ENCODE measurements around the gene ADAMTS2.

GRCh38 chr5:179151286-179152118 lies 193.8 kb downstream of the ADAMTS2 start:
- TF ChIP-seq CTCF (IDR thresholded peaks at IDR 0.05) (no peak), POLR2A (IDR thresholded peaks at IDR 0.05) (no peak)
